Activated naive CD4-positive, alpha-beta T cell treated with anti-CD3 and anti-CD28 coated beads, Interleukin-2, amount 10 ng/mL, durations not matched to agents 5 hours and 36 hours (primary cell): Measurements from ENCODE around the gene CALHM3. TPM values are rescaled to one million over a fixed set of nuclear protein-coding genes. Genes with fewer than 3 reads are reported as not detected.

Experiments used
- total RNA-seq, 2 experiments: library from RNA; stranded (reverse); gene quantifications; one replicate each; pipeline ENCODE4 v1.2.3, GENCODE V29; 2021

Gene CALHM3, protein sequence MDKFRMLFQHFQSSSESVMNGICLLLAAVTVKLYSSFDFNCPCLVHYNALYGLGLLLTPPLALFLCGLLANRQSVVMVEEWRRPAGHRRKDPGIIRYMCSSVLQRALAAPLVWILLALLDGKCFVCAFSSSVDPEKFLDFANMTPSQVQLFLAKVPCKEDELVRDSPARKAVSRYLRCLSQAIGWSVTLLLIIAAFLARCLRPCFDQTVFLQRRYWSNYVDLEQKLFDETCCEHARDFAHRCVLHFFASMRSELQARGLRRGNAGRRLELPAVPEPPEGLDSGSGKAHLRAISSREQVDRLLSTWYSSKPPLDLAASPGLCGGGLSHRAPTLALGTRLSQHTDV
- total RNA-seq: under 1 TPM; 0.14 to 0.20 TPM

DNA sequence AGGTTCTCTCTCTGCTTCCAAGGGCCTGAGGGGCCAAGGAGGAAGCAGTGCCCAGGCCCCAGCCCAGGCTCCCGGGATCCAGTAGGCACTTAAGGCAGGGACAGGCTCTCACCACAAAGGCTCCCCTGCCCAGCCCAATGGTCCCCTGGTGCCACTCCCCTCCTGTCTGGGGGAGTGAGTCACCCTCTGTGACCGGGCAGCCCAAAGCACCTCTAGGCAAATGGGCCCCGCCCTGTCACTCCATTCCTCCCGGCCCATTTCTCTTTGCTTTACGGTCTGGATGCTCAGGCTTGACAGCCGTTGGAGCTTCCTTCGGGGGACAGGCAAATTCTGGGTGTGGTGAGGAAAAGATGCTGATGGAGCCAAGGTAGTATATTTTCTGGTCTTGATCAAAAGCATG, at the start of gene CALHM3:
CALHM3 (minus strand) TSS at position 106 of the 400 bp plus-strand sequence. CDS start 208 bp downstream, outside the sequence.

DNA sequence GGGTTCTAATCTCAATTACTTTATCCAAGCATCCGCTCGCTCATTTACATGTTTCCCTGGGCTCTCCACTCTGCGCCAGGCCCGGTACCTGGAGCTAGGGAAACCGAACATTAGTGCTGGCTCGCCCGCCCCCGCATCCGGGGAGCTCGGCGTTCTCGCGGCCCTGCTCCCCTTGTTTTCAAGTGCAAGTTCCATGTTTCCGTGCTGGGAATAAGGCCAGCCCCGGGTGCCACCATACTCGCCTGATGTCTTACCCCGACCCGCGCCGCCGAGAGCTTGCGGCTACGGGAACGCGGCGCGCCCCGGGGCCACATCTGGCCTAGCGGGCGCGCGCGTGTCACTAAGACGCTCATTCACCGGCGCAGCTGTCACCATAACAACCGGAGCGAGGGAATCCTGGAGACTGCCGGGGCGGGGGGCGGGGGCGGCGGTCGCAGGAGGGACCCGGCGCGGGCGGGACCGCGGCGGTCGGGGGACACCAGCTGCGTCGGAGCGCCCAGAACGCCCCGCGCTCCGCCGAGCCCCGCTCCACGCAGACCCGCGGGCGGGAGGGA, 14.4 kb upstream of the CALHM3 start, which contains the start of gene NEURL1:
NEURL1 (plus strand) TSS at position 344 of the 554 bp plus-strand sequence. CDS start 683 bp downstream, outside the sequence.

DNA sequence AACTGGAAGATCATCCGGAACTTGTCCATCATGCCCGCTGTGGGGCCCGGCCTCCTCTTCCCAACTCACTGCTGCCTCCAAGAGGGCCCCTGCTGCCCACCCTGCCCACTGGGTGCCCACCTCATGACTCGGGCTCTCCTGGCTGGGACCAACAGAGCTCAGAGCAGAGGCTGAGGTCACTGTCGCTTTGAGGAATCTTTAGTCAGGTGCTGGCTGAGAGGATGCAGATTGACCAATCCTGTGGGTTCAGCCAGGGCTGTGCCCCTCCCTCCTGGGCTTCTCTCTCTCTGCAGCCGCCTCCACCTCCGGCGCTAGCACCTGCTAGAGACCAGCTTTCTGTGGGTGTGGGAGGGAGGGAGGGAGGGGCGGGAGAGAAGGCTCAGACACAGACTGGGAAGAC, 20.3 kb downstream of the CALHM3 start, which contains the start of gene CALHM1:
CALHM1 (minus strand) TSS at position 181 of the 400 bp plus-strand sequence; CDS start at position 32, 149 bp downstream.

DNA sequence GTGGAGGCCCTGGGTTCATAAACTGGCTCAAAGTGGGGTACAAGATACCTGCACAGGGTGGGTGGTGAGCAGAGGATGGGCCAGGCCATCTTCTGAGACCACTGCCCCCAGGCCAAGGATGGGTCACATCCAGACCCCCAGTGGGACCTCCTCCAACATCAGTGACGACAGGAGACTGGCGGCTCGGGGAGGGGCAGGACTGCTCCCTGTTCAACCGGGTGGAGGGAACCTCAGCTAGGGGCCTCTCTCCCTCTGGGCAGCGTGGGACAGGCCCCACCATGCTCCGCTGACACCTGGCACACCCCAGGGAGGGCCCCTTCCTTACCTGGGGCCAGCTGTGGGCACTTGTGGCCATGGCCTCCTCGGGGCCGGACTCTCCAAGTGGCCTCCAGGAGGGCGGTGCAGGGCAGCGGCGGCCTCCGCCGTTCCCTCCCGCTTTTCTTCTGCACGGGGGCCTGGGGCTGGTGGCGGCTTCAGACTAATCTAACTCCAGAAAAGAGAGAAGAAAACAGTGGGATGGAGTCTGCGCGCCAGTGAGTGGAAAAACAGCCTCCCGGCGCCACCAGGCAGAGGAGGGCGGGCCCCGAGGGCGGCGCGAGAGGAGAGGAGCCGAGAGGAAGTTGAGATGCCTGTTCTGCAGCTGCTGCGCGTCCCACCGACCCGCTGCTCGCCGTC, 27.1 kb downstream of the CALHM3 start, which contains the start of gene CALHM2:
CALHM2 (minus strand) TSS at position 540 of the 675 bp plus-strand sequence. CDS start 2,429 bp downstream, outside the sequence.

Other genes starting within 250 kb of the CALHM3 start
- gene RPEL1, start 233.4 kb downstream of the CALHM3 start, total RNA-seq: not detected
- gene INA, start 202.1 kb downstream of the CALHM3 start, total RNA-seq: under 1 TPM in 1 of 2 experiments, not detected in 1; 0.10 TPM
- 10 to 100 TPM; 11.0 to 11.1 TPM for gene PCGF6, start 128.1 kb downstream of the CALHM3 start, total RNA-seq
- 1 to 10 TPM; 9.0 to 9.3 TPM for gene TAF5, start 111.3 kb downstream of the CALHM3 start, total RNA-seq
- gene ATP5MK, start 82.8 kb downstream of the CALHM3 start, total RNA-seq: 100 to 1,000 TPM; 253 to 261 TPM
- gene PDCD11, start 82.6 kb downstream of the CALHM3 start, total RNA-seq: 10 to 100 TPM; 36.6 to 40.7 TPM
- 100 to 1,000 TPM; 108 to 110 TPM for gene CALHM2, start 26.9 kb downstream of the CALHM3 start, total RNA-seq
- gene CALHM1, start 20.3 kb downstream of the CALHM3 start, total RNA-seq: under 1 TPM; 0.25 to 0.29 TPM
- 1 to 10 TPM; 1.0 to 1.1 TPM for gene NEURL1, start 14.5 kb upstream of the CALHM3 start, total RNA-seq